VCaP (cell line): Measurements from ENCODE around the gene PALM.
"Not testable (repeated sequence)": the region's sequence is repeated elsewhere in the genome, so short reads cannot be mapped to it uniquely, and the experiment has no call there.

ENCODE experiments used
- H3K27ac ChIP-seq: fragments of 450-650 bp; 2 replicates; pipeline ENCODE4 v1.5.1; 2017
- CTCF ChIP-seq: fragments of 450-650 bp; conservative IDR thresholded peaks from 2 replicates; pipeline ENCODE4 v1.5.1; 2017; ENCODE audit warnings: mild to moderate bottlenecking, moderate library complexity

PALM gene

GRCh38 chr19:664913-665443 is 43.8 kb upstream of the PALM start:
- peak overlapping the region; percentile 94 for H3K27ac ChIP-seq
- TF ChIP-seq CTCF, result peak; percentile 94

- not testable (repeated sequence) for H3K27ac ChIP-seq
These were observed 41.7 kb upstream of the PALM start for GRCh38 chr19:666985-667573.

- H3K27ac ChIP-seq, result not testable (repeated sequence)
These were observed 39.9 kb upstream of the PALM start for GRCh38 chr19:668675-669434.

GRCh38 chr19:670609-671075 is 38.1 kb upstream of the PALM start:
- H3K27ac ChIP-seq, result no peak overlapping the region
- TF ChIP-seq CTCF, result no peak

GRCh38 chr19:674282-675151 is 34.2 kb upstream of the PALM start:
- H3K27ac ChIP-seq, result no peak overlapping the region
- TF ChIP-seq CTCF, result no peak

GRCh38 chr19:676007-676338 is 32.8 kb upstream of the PALM start:
- H3K27ac ChIP-seq, result peak overlapping the region; percentile 49; the same call in 1 of the 2 replicates
- no peak for TF ChIP-seq CTCF

- H3K27ac ChIP-seq, result peak within 1 kb of the TSS; percentile 49; the same call in 1 of the 2 replicates
- TF ChIP-seq CTCF, result no peak
These were observed 32.2 kb upstream of the PALM start, which contains the start of gene FSTL3 for GRCh38 chr19:676339-677105. FSTL3 (plus strand) TSS chr19:676392; CDS start chr19:676424, 32 bp downstream.
